Skin epidermis (tissue), 12 donors: ENCODE measurements around the gene CNST.
A peak's percentile ranks its signal among the peaks of the same experiment; 100 is the strongest.

Source experiments
- H3K27ac ChIP-seq, 21 experiments: fragments of 200-600 bp; sonication (generic) in 11 of 21; one replicate each; pipeline ENCODE4 v1.5.0; 2020; ENCODE audit warnings: mild to moderate bottlenecking in 3 of 21, inconsistent platforms in 2 of 21, moderate library complexity in 2 of 21
- H3K4me3 ChIP-seq, 7 experiments: fragments of 200-600 bp; sonication (generic) in 2 of 7; one replicate each; pipeline ENCODE4 v1.5.0; 2020; ENCODE audit warnings: inconsistent platforms in 2 of 7, mild to moderate bottlenecking in 2 of 7, moderate library complexity in 1 of 7

CNST gene

GRCh38 chr1:246566128-246566812 lies at the start of gene CNST, which contains the start of gene TFB2M:
TSS of gene CNST (plus strand) at chr1:246566456. CDS start at chr1:246591563, 25,107 bp downstream.
TSS of gene TFB2M (minus strand) at chr1:246566261. CDS start at chr1:246566138, 123 bp downstream.
- peak within 1 kb of the TSS; percentile 81 to 98 (median 93) for H3K27ac ChIP-seq
- peak within 1 kb of the TSS; percentile 77 to 98 (median 92) for H3K4me3 ChIP-seq

GRCh38 chr1:246517391-246517790 lies 48.9 kb upstream of the CNST start:
- Histone ChIP-seq H3K4me3 (no peak overlapping the region), H3K27ac (no peak overlapping the region)

- H3K4me3 ChIP-seq = no peak overlapping the region
These were observed 47.6 kb upstream of the CNST start for GRCh38 chr1:246518456-246519205.

GRCh38 chr1:246519514-246519913 lies 46.7 kb upstream of the CNST start:
- Histone ChIP-seq H3K27ac (no peak overlapping the region), H3K4me3 (no peak overlapping the region)

More at GRCh38 chr1:246518456-246519205, 47.6 kb upstream of the CNST start:
- H3K27ac ChIP-seq = no peak overlapping the region

- Histone ChIP-seq H3K27ac (no peak overlapping the region), H3K4me3 (no peak overlapping the region)
These were observed 39.9 kb upstream of the CNST start for GRCh38 chr1:246526380-246526779.

- Histone ChIP-seq H3K27ac (no peak overlapping the region), H3K4me3 (no peak overlapping the region)
These were observed 39.3 kb upstream of the CNST start for GRCh38 chr1:246526915-246527314.

GRCh38 chr1:246527402-246528088 lies 38.7 kb upstream of the CNST start:
- H3K4me3 ChIP-seq = no peak overlapping the region
- H3K27ac ChIP-seq = no peak overlapping the region

- no peak overlapping the region for H3K4me3 ChIP-seq
- H3K27ac ChIP-seq = no peak overlapping the region
These were observed 37.1 kb upstream of the CNST start for GRCh38 chr1:246528933-246529731.

- H3K27ac ChIP-seq = no peak overlapping the region
- no peak overlapping the region for H3K4me3 ChIP-seq
These were observed 35.8 kb upstream of the CNST start for GRCh38 chr1:246530482-246530881.

GRCh38 chr1:246532519-246532918 lies 33.7 kb upstream of the CNST start:
- Histone ChIP-seq H3K27ac (no peak overlapping the region), H3K4me3 (no peak overlapping the region)

GRCh38 chr1:246533371-246533905 lies 32.8 kb upstream of the CNST start:
- Histone ChIP-seq H3K27ac (no peak overlapping the region), H3K4me3 (no peak overlapping the region)

- Histone ChIP-seq H3K27ac (no peak overlapping the region), H3K4me3 (no peak overlapping the region)
These were observed 32.1 kb upstream of the CNST start for GRCh38 chr1:246534114-246534513.

GRCh38 chr1:246537441-246537840 lies 28.8 kb upstream of the CNST start:
- H3K27ac ChIP-seq = no peak overlapping the region
- H3K4me3 ChIP-seq = no peak overlapping the region

- Histone ChIP-seq H3K27ac (no peak overlapping the region), H3K4me3 (no peak overlapping the region)
These were observed 28.4 kb upstream of the CNST start for GRCh38 chr1:246537887-246538286.

GRCh38 chr1:246540738-246541491 lies 25.3 kb upstream of the CNST start:
- no peak overlapping the region for H3K4me3 ChIP-seq
- H3K27ac ChIP-seq = no peak overlapping the region

- Histone ChIP-seq H3K4me3 (no peak overlapping the region), H3K27ac (no peak overlapping the region)
These were observed 22.3 kb upstream of the CNST start for GRCh38 chr1:246544001-246544400.

GRCh38 chr1:246549665-246550064 lies 16.6 kb upstream of the CNST start:
- no peak overlapping the region for H3K27ac ChIP-seq
- no peak overlapping the region for H3K4me3 ChIP-seq

- no peak overlapping the region for H3K4me3 ChIP-seq
These were observed 15.9 kb upstream of the CNST start for GRCh38 chr1:246550402-246550801.

GRCh38 chr1:246552110-246552509 lies 14.1 kb upstream of the CNST start:
- H3K27ac ChIP-seq = no peak overlapping the region
- H3K4me3 ChIP-seq = no peak overlapping the region

More at GRCh38 chr1:246550402-246550801, 15.9 kb upstream of the CNST start:
- no peak overlapping the region for H3K27ac ChIP-seq
